ENCODE results near the gene SLC4A9.

GRCh38 chr5:140363631-140364471 lies 3.9 kb downstream of the SLC4A9 start:
- no peak for TF ChIP-seq CTCF (IDR thresholded peaks at IDR 0.05)
- no peak for TF ChIP-seq POLR2A (IDR thresholded peaks at IDR 0.05)
- TF ChIP-seq POLR2AphosphoS5 (IDR thresholded peaks at IDR 0.05): no peak

All from transverse colon (tissue), 4 donors.